AG04449 (cell line): ENCODE results near the gene NUTF2.

Experiments used
- CTCF ChIA-PET: fragments of 350-600 bp; formaldehyde crosslinking; extraction: SDS; loops from one replicate; lab custom pipeline; 2021; ENCODE audit warnings: antibody characterized with exemption; lab: Yijun Ruan, JAX
- POLR2A ChIA-PET: fragments of 400-600, 350-600 bp; formaldehyde crosslinking; extraction: SDS; loops from one replicate; lab custom pipeline; 2020; ENCODE audit warnings: antibody characterized with exemption, inconsistent platforms; lab: Yijun Ruan, JAX
- DNase-seq: peaks from one replicate; pipeline ENCODE4 v3.0.0-alpha.2; 2010; ENCODE audit warnings: low read depth, low spot score
- H3K4me3 ChIP-seq: 2 replicates; pipeline ENCODE4 v1.5.1; 2011; ENCODE audit warnings: low read depth, mild to moderate bottlenecking, control low read depth, low read length
- CTCF ChIP-seq: IDR thresholded peaks from one replicate; pipeline ENCODE4 v1.5.1; 2011; ENCODE audit warnings: mild to moderate bottlenecking, moderate library complexity, low read length, control low read depth, inconsistent platforms; ENCODE audit not compliant: insufficient read depth; ENCODE audit errors: missing control alignments

Gene NUTF2

GRCh38 chr16:67877064-67877463 lies 30.3 kb downstream of the NUTF2 start:
- DNase-seq = no peak
- POLR2A ChIA-PET = no interaction called here
- CTCF ChIA-PET = interaction anchor here (1.0 to 4.3 kb wide), 4 partner anchors 6 to 65 kb away, joined by 3 to 67 read pairs (median 4); partner anchors contain the start of gene NRN1L
- H3K4me3 ChIP-seq = no peak overlapping the region
- no peak for TF ChIP-seq CTCF

- TF ChIP-seq CTCF = no peak
- H3K4me3 ChIP-seq = no peak overlapping the region
- ChIA-PET CTCF (no interaction called here), POLR2A (no interaction called here)
- DNase-seq = no peak
Measured at GRCh38 chr16:67878232-67878631, 31.5 kb downstream of the NUTF2 start.

GRCh38 chr16:67878846-67879245 lies 32.1 kb downstream of the NUTF2 start:
- CTCF ChIA-PET = interaction anchor here (1.2 to 1.7 kb wide), 2 partner anchors 14 to 62 kb away, joined by 4 to 5 read pairs; no protein-coding TSS in a partner anchor
- DNase-seq = no peak
- POLR2A ChIA-PET = no interaction called here
- TF ChIP-seq CTCF = no peak
- H3K4me3 ChIP-seq = no peak overlapping the region

- no peak for DNase-seq
- POLR2A ChIA-PET = no interaction called here
- TF ChIP-seq CTCF = no peak
- no peak overlapping the region for H3K4me3 ChIP-seq
- CTCF ChIA-PET = interaction anchor here (1.2 to 11.9 kb wide), 3 partner anchors 14 to 63 kb away, joined by 4 to 196 read pairs (median 5); partner anchors contain the start of genes CTRL and PSMB10
Measured at GRCh38 chr16:67879462-67879861, 32.7 kb downstream of the NUTF2 start.

GRCh38 chr16:67879936-67880335 lies 33.2 kb downstream of the NUTF2 start:
- no peak for TF ChIP-seq CTCF
- ChIA-PET POLR2A (no interaction called here), CTCF (interaction anchor here (1.2 to 11.9 kb wide), 4 partner anchors 15 to 63 kb away, joined by 3 to 196 read pairs (median 4); partner anchors contain the start of genes CTRL and PSMB10)
- no peak for DNase-seq
- no peak overlapping the region for H3K4me3 ChIP-seq

- ChIA-PET POLR2A (no interaction called here), CTCF (interaction anchor here (1.2 to 11.9 kb wide), 7 partner anchors 12 to 163 kb away, joined by 3 to 196 read pairs (median 4); partner anchors contain the start of genes CTRL, NUTF2, PSKH1 and PSMB10)
- no peak overlapping the region for H3K4me3 ChIP-seq
- no peak for TF ChIP-seq CTCF
- no peak for DNase-seq
Measured at GRCh38 chr16:67880584-67880983, 33.9 kb downstream of the NUTF2 start.
